HL-60 (cell line): ENCODE results near the gene RBM18.

Experiments
- GABPA ChIP-seq: IDR thresholded peaks from 2 replicates; pipeline ENCODE4 v1.6.1; 2012; ENCODE audit warnings: low read depth
- POLR2AphosphoS5 ChIP-seq: IDR thresholded peaks from 2 replicates; pipeline ENCODE4 v1.6.1; 2012; ENCODE audit warnings: low read depth
- TF ChIP-seq, protein P1 (sequence below): IDR thresholded peaks from one replicate; pipeline ENCODE4 v1.5.1; 2011; ENCODE audit warnings: low read length, control low read depth, inconsistent platforms; ENCODE audit not compliant: insufficient read depth
- TF ChIP-seq, protein P2 (sequence below): IDR thresholded peaks from 2 replicates; pipeline ENCODE4 v1.6.1; 2012; ENCODE audit warnings: low read depth; ENCODE audit not compliant: insufficient replicate concordance

DNA sequence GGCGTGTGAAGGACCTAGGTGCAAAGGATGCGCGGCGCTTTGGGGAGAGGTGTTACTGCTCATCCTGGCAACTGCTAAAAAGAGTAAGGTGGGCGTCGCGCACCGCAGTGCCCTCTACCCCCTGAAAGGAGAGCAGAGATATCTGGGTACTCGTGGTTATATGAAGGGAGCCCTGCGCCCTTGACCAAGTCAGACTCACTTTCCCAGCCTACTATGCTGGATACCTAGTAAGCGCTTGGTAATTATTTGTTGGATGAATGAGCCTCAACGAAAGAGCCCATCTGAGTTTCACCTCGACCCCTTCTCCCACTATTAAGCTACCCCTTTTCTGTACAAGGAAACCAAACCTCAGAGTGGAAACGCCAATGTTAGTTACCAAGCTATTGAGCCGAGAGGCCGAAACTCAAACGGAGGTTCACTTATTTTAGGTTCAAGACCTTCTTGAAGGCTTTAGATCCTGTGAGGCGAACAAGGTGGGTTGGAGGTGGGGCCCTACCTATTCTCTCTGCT is 43.9 kb downstream of the RBM18 start:
- TF ChIP-seq, protein P1, sequence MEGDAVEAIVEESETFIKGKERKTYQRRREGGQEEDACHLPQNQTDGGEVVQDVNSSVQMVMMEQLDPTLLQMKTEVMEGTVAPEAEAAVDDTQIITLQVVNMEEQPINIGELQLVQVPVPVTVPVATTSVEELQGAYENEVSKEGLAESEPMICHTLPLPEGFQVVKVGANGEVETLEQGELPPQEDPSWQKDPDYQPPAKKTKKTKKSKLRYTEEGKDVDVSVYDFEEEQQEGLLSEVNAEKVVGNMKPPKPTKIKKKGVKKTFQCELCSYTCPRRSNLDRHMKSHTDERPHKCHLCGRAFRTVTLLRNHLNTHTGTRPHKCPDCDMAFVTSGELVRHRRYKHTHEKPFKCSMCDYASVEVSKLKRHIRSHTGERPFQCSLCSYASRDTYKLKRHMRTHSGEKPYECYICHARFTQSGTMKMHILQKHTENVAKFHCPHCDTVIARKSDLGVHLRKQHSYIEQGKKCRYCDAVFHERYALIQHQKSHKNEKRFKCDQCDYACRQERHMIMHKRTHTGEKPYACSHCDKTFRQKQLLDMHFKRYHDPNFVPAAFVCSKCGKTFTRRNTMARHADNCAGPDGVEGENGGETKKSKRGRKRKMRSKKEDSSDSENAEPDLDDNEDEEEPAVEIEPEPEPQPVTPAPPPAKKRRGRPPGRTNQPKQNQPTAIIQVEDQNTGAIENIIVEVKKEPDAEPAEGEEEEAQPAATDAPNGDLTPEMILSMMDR = no peak
- TF ChIP-seq, protein P2, sequence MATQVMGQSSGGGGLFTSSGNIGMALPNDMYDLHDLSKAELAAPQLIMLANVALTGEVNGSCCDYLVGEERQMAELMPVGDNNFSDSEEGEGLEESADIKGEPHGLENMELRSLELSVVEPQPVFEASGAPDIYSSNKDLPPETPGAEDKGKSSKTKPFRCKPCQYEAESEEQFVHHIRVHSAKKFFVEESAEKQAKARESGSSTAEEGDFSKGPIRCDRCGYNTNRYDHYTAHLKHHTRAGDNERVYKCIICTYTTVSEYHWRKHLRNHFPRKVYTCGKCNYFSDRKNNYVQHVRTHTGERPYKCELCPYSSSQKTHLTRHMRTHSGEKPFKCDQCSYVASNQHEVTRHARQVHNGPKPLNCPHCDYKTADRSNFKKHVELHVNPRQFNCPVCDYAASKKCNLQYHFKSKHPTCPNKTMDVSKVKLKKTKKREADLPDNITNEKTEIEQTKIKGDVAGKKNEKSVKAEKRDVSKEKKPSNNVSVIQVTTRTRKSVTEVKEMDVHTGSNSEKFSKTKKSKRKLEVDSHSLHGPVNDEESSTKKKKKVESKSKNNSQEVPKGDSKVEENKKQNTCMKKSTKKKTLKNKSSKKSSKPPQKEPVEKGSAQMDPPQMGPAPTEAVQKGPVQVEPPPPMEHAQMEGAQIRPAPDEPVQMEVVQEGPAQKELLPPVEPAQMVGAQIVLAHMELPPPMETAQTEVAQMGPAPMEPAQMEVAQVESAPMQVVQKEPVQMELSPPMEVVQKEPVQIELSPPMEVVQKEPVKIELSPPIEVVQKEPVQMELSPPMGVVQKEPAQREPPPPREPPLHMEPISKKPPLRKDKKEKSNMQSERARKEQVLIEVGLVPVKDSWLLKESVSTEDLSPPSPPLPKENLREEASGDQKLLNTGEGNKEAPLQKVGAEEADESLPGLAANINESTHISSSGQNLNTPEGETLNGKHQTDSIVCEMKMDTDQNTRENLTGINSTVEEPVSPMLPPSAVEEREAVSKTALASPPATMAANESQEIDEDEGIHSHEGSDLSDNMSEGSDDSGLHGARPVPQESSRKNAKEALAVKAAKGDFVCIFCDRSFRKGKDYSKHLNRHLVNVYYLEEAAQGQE = no peak
- TF ChIP-seq POLR2AphosphoS5 (no peak), GABPA (no peak)
